Measurements from ENCODE around the gene MYO9B.

The MYO9B gene

GRCh38 chr19:17097593-17098126 is 22.1 kb downstream of the MYO9B start:
- no peak overlapping the region for H2AFZ ChIP-seq (ENCODE audit: low read depth, low read length)
- peaks cover 26% of the 10 kb centered on the region for H3K36me3 ChIP-seq (ENCODE audit: insufficient read depth, low read length)
- peaks cover 89% of the 10 kb centered on the region for H3K79me2 ChIP-seq (ENCODE audit: insufficient read depth, low read length)
- no peak overlapping the region for H3K4me2 ChIP-seq (ENCODE audit: insufficient read depth, low read length)
- ATAC-seq (ENCODE audit: insufficient read depth, low read depth) (no peak), DNase-seq (no peak)
- H3K4me3 ChIP-seq (ENCODE audit: low read depth in 1 of 2, low read length in 2 of 2): no peak overlapping the region
- H3K4me1 ChIP-seq (ENCODE audit: insufficient read depth, low read length): no peaks in the 10 kb centered on the region
- TF ChIP-seq EZH2 (IDR thresholded peaks at IDR 0.05; ENCODE audit: borderline replicate concordance, low read depth, low read length, severe bottlenecking) (no peak), CTCF (IDR thresholded peaks at IDR 0.05; ENCODE audit: borderline replicate concordance, extremely low read depth, low read length, poor library complexity, severe bottlenecking) (no peak)
- no peak overlapping the region for H3K9ac ChIP-seq (ENCODE audit: low read depth, low read length)
- H3K27me3 ChIP-seq (ENCODE audit: insufficient read depth, low read length, poor library complexity): no peaks in the 10 kb centered on the region
- peaks cover 4% of the 10 kb centered on the region for H3K9me3 ChIP-seq (ENCODE audit: insufficient read depth, low read length, severe bottlenecking)
- H4K20me1 ChIP-seq (ENCODE audit: insufficient read depth, low read length): peaks cover 29% of the 10 kb centered on the region; the same call in 1 of the 2 replicates
- no peak overlapping the region; the same call in 1 of the 2 replicates for H3K27ac ChIP-seq (ENCODE audit: low read length)

- peaks cover 89% of the 10 kb centered on the region for H3K79me2 ChIP-seq (ENCODE audit: insufficient read depth, low read length)
Measured at GRCh38 chr19:17098326-17098725, 22.7 kb downstream of the MYO9B start.

GRCh38 chr19:17101686-17102628 is 26.4 kb downstream of the MYO9B start:
- H3K9me3 ChIP-seq (ENCODE audit: insufficient read depth, low read length, severe bottlenecking): peaks cover 4% of the 10 kb centered on the region
- H3K4me1 ChIP-seq (ENCODE audit: insufficient read depth, low read length): no peaks in the 10 kb centered on the region
- TF ChIP-seq CTCF (IDR thresholded peaks at IDR 0.05; ENCODE audit: borderline replicate concordance, extremely low read depth, low read length, poor library complexity, severe bottlenecking) (no peak), EZH2 (IDR thresholded peaks at IDR 0.05; ENCODE audit: borderline replicate concordance, low read depth, low read length, severe bottlenecking) (no peak)
- peaks cover 22% of the 10 kb centered on the region for H4K20me1 ChIP-seq (ENCODE audit: insufficient read depth, low read length)
- peaks cover 80% of the 10 kb centered on the region for H3K79me2 ChIP-seq (ENCODE audit: insufficient read depth, low read length)
- no peak overlapping the region for H3K4me3 ChIP-seq (ENCODE audit: low read depth in 1 of 2, low read length in 2 of 2)
- no peaks in the 10 kb centered on the region for H3K27me3 ChIP-seq (ENCODE audit: insufficient read depth, low read length, poor library complexity)
- no peak overlapping the region for H3K27ac ChIP-seq (ENCODE audit: low read length)
- ATAC-seq (ENCODE audit: insufficient read depth, low read depth): no peak
- no peak for DNase-seq
- H3K36me3 ChIP-seq (ENCODE audit: insufficient read depth, low read length): peaks cover 61% of the 10 kb centered on the region
- no peak overlapping the region for H3K9ac ChIP-seq (ENCODE audit: low read depth, low read length)
- H3K4me2 ChIP-seq (ENCODE audit: insufficient read depth, low read length): no peak overlapping the region
- no peak overlapping the region for H2AFZ ChIP-seq (ENCODE audit: low read depth, low read length)

More at GRCh38 chr19:17098326-17098725, 22.7 kb downstream of the MYO9B start:
- TF ChIP-seq CTCF (IDR thresholded peaks at IDR 0.05; ENCODE audit: borderline replicate concordance, extremely low read depth, low read length, poor library complexity, severe bottlenecking) (no peak), EZH2 (IDR thresholded peaks at IDR 0.05; ENCODE audit: borderline replicate concordance, low read depth, low read length, severe bottlenecking) (no peak)
- Histone ChIP-seq H3K4me1 (ENCODE audit: insufficient read depth, low read length) (no peaks in the 10 kb centered on the region), H3K9me3 (ENCODE audit: insufficient read depth, low read length, severe bottlenecking) (peaks cover 4% of the 10 kb centered on the region), H3K27ac (ENCODE audit: low read length) (no peak overlapping the region), H2AFZ (ENCODE audit: low read depth, low read length) (no peak overlapping the region), H4K20me1 (ENCODE audit: insufficient read depth, low read length) (peaks cover 23% of the 10 kb centered on the region; the same call in 1 of the 2 replicates), H3K9ac (ENCODE audit: low read depth, low read length) (no peak overlapping the region), H3K36me3 (ENCODE audit: insufficient read depth, low read length) (peaks cover 33% of the 10 kb centered on the region), H3K4me3 (ENCODE audit: low read depth in 1 of 2, low read length in 2 of 2) (no peak overlapping the region), H3K4me2 (ENCODE audit: insufficient read depth, low read length) (no peak overlapping the region), H3K27me3 (ENCODE audit: insufficient read depth, low read length, poor library complexity) (no peaks in the 10 kb centered on the region)
- DNase-seq (no peak), ATAC-seq (ENCODE audit: insufficient read depth, low read depth) (no peak)

Data from DND-41 (cell line).